ENCODE measurements around the gene CDT1. TPM values are rescaled to one million over a fixed set of nuclear protein-coding genes. Genes with fewer than 3 reads are reported as not detected.

CDT1 gene
- total RNA-seq, 1 experiment from 2014 or later, result 39.9 TPM

- no peak for TF ChIP-seq SIN3A (IDR thresholded peaks at IDR 0.05; ENCODE audit: borderline replicate concordance, insufficient read depth, low read depth, low read length)
- TF ChIP-seq CTCF (IDR thresholded peaks at IDR 0.05), result no peak
- no peak for TF ChIP-seq REST (IDR thresholded peaks at IDR 0.05; ENCODE audit: insufficient read depth in 1 of 2, low read depth in 2 of 2, low read length in 1 of 2)
- TF ChIP-seq TCF7L2 (IDR thresholded peaks at IDR 0.05; ENCODE audit: low read depth, low read length), result no peak
- DNase-seq (ENCODE audit: low read depth, low spot score) (no peak), ATAC-seq (peak; percentile 77)
- Histone ChIP-seq H3K36me3 (ENCODE audit: control insufficient read depth, insufficient read depth, low read length) (peaks cover 6% of the 10 kb centered on the region; the same call in 1 of the 2 replicates), H3K9me3 (ENCODE audit: control insufficient read depth, insufficient read depth, low read depth, low read length) (no peaks in the 10 kb centered on the region), H3K4me1 (ENCODE audit: control insufficient read depth, insufficient read depth, low read length) (peaks cover 9% of the 10 kb centered on the region; the same call in 1 of the 2 replicates), H3K27ac (ENCODE audit: low read length) (peak overlapping the region; percentile 78), H3K27me3 (ENCODE audit: control insufficient read depth, insufficient read depth, low read length) (no peaks in the 10 kb centered on the region), H3K4me3 (ENCODE audit: low read depth in 2 of 2, low read length in 2 of 2) (peak overlapping the region; percentile 60 to 93)
- no TSS peak for BruUV-seq (replicated peaks)
- intact Hi-C loops (cut with micrococcal nuclease; ENCODE audit: unreplicated experiment) (no loop called here), in situ Hi-C loops (cut with HindIII; ENCODE audit: low pct_unique_long_range_greater_than_20kb, low sequenced_read_pairs) (no loop called here)
- ChIA-PET POLR2A (interaction anchor here (0.6 kb wide), 1 partner anchor 8 kb away, joined by 4 read pairs; no protein-coding TSS in a partner anchor), CTCF (no interaction called here)
Measured at GRCh38 chr16:88856122-88856827, 52.7 kb downstream of the CDT1 start.

GRCh38 chr16:88856828-88857727, 53.5 kb downstream of the CDT1 start, which contains the start of the genes GALNS and TRAPPC2L:
Gene GALNS, minus strand, starts transcription at chr16:88856947. Its CDS starts 70 bp downstream, at chr16:88856877.
Gene TRAPPC2L, plus strand, starts transcription at chr16:88857127. Its CDS starts 24 bp downstream, at chr16:88857151.
- intact Hi-C loops (cut with micrococcal nuclease; ENCODE audit: unreplicated experiment), result no loop called here
- TF ChIP-seq POLR2AphosphoS5 (IDR thresholded peaks at IDR 0.05; ENCODE audit: low read depth, low read length), result peak; percentile 77
- TF ChIP-seq REST (IDR thresholded peaks at IDR 0.05; ENCODE audit: insufficient read depth in 1 of 2, low read depth in 2 of 2, low read length in 1 of 2), result no peak
- no peak for TF ChIP-seq CTCF (IDR thresholded peaks at IDR 0.05)
- peak; percentile 63; the same call in 1 of the 2 replicates for TF ChIP-seq SIN3A (IDR thresholded peaks at IDR 0.05; ENCODE audit: borderline replicate concordance, insufficient read depth, low read depth, low read length)
- no peak for TF ChIP-seq TCF7L2 (IDR thresholded peaks at IDR 0.05; ENCODE audit: low read depth, low read length)
- Histone ChIP-seq H3K36me3 (ENCODE audit: control insufficient read depth, insufficient read depth, low read length) (peaks cover 6% of the 10 kb centered on the region; the same call in 1 of the 2 replicates), H3K27ac (ENCODE audit: low read length) (peak within 1 kb of the TSS; percentile 84), H3K4me1 (ENCODE audit: control insufficient read depth, insufficient read depth, low read length) (peaks cover 9% of the 10 kb centered on the region; the same call in 1 of the 2 replicates), H3K9me3 (ENCODE audit: control insufficient read depth, insufficient read depth, low read depth, low read length) (no peaks in the 10 kb centered on the region), H3K4me3 (ENCODE audit: low read depth in 2 of 2, low read length in 2 of 2) (peak within 1 kb of the TSS; percentile 88 to 93), H3K27me3 (ENCODE audit: control insufficient read depth, insufficient read depth, low read length) (no peaks in the 10 kb centered on the region)
- BruUV-seq (replicated peaks), result no TSS peak
- POLR2A ChIA-PET, result interaction anchor here (0.6 kb wide), 2 partner anchors 7 to 420 kb away, joined by 3 to 4 read pairs; no protein-coding TSS in a partner anchor
- in situ Hi-C loops (cut with HindIII; ENCODE audit: low pct_unique_long_range_greater_than_20kb, low sequenced_read_pairs), result no loop called here
- ATAC-seq (peak; percentile 91), DNase-seq (ENCODE audit: low read depth, low spot score) (peak; percentile 35)
- CTCF ChIA-PET, result interaction anchor here (0.5 kb wide), 1 partner anchor 11 kb away, joined by 4 read pairs; no protein-coding TSS in a partner anchor
